Activated CD4-positive, alpha-beta memory T cell treated with anti-CD3 and anti-CD28 coated beads for 36 hours (primary cell): ENCODE measurements around the gene EPB41L1. TPM values are rescaled to one million over a fixed set of nuclear protein-coding genes. Genes with fewer than 3 reads are reported as not detected.

Source experiments
- CTCF ChIA-PET: fragments of 350-600 bp; sonication (Branson Sonifier 250); formaldehyde crosslinking; loops from one replicate; lab custom pipeline; 2021; ENCODE audit warnings: antibody characterized with exemption, inconsistent platforms; lab: Charles Lee
- POLR2A ChIA-PET: fragments of 350-600 bp; sonication (Branson Sonifier 250); formaldehyde crosslinking; loops from one replicate; lab custom pipeline; 2021; ENCODE audit warnings: antibody characterized with exemption; lab: Charles Lee
- DNase-seq: peaks from one replicate; pipeline ENCODE4 v3.0.0-alpha.2; 2020
- H3K27ac Mint-ChIP-seq: one replicate; pipeline ENCODE4 v1.8.0; 2021; ENCODE audit warnings: mixed read lengths
- H3K27me3 Mint-ChIP-seq: one replicate; pipeline ENCODE4 v1.8.0; 2021; ENCODE audit warnings: mixed read lengths
- H3K36me3 Mint-ChIP-seq: one replicate; pipeline ENCODE4 v1.8.0; 2021; ENCODE audit warnings: mixed read lengths
- H3K4me1 Mint-ChIP-seq: one replicate; pipeline ENCODE4 v1.8.0; 2021; ENCODE audit warnings: low read depth, mixed read lengths
- H3K4me3 Mint-ChIP-seq: one replicate; pipeline ENCODE4 v1.8.0; 2021; ENCODE audit warnings: mild to moderate bottlenecking, mixed read lengths
- H3K9me3 Mint-ChIP-seq: one replicate; pipeline ENCODE4 v1.8.0; 2021; ENCODE audit warnings: mixed read lengths
- intact Hi-C: fragments of 100-400 bp; cut with micrococcal nuclease; formaldehyde crosslinking; loops from one replicate; pipeline ENCODE4 v1.15.1; 2023
- total RNA-seq, 2 experiments: library from RNA; stranded (reverse); gene quantifications; one replicate each; pipeline ENCODE4 v1.2.3, GENCODE V29; 2021

EPB41L1 gene
- total RNA-seq: under 1 TPM; 0.36 to 0.88 TPM

DNA sequence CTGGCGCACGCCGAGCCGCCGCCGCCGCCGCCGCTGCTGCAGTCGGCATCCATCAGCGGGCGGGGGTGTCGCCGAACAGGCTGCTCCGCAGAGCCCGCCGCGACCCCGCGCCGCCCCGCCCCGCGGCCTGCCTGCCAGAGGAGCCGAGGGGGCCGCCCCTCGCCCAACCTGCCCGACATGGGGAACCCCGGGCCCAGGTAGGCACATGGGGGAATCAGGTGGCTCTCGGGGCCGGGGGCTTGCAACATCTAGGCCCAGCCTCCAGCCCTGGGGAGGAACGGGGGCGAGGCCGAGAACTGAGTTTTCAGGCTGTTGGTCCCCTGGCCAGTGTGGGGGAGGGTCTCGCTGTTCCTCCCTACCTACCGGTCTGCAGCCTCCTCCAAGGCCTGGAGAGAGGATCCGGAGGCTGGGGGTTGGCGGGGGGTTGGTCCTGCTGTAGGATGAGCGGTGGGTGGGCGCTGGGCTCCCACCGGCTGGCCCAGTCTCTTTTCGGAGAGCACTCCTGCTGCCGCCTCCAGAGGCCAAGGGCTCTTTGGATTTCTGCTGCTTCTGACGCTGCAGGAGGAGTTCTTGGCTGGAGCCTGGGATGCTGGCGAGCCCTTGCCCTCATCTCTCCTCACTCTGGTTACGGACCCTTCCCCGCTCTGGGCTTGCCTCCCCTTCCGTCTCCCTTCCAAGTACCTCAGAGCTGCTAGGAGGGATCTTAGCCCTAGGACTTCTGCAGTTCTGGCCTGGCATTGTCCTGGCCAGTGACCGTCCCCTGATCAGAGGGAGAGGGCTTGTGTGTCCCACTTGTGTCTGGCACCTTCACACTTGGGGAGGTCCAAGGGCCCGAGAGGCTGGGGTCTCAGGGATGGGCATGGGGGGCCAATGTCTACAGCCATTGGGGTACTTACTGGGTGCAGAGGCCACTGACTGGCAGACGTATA lies at the start of gene EPB41L1:
TSS of gene EPB41L1 (plus strand) at position 41 of the 929 bp plus-strand sequence. CDS start 19,038 bp downstream, outside the sequence.
- no peak for DNase-seq
- Mint-ChIP-seq H3K36me3 (no peaks in the 10 kb centered on the region), H3K4me3 (no peak within 1 kb of the TSS), H3K9me3 (no peaks in the 10 kb centered on the region), H3K4me1 (no peaks in the 10 kb centered on the region), H3K27me3 (peaks cover 20% of the 10 kb centered on the region), H3K27ac (no peak within 1 kb of the TSS)
- POLR2A ChIA-PET: no interaction called here
- intact Hi-C loops: no loop called here
- CTCF ChIA-PET: interaction anchor here (1.1 to 4.2 kb wide), 4 partner anchors 12 to 48 kb away, joined by 3 to 34 read pairs (median 15); no protein-coding TSS in a partner anchor

DNA sequence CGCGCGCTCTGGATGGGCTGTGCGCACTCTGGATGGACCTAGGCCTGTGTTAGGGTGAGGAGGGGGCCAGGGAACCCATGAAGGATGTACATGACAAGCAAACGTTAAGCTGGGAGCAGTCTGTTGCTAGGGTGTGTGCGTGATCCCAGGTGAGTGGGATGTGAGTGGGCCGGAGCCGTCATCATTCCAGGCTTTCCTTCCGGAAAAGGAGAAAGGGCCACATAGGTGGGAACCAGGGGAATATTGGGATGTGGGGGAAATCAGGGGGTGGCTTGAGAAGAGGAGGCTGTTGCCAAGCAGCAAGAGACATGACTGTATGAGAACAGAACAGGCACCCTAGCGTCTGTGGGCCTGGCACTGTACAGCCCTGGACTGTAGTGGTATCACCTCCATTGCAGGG lies 49.7 kb upstream of the EPB41L1 start:
- ChIA-PET POLR2A (no interaction called here), CTCF (no interaction called here)
- H3K36me3 Mint-ChIP-seq: no peaks in the 10 kb centered on the region
- H3K4me1 Mint-ChIP-seq: no peaks in the 10 kb centered on the region
- H3K9me3 Mint-ChIP-seq: no peaks in the 10 kb centered on the region
- no peak overlapping the region for H3K4me3 Mint-ChIP-seq
- no peaks in the 10 kb centered on the region for H3K27me3 Mint-ChIP-seq
- intact Hi-C loops: no loop called here
- no peak overlapping the region for H3K27ac Mint-ChIP-seq
- DNase-seq: no peak

DNA sequence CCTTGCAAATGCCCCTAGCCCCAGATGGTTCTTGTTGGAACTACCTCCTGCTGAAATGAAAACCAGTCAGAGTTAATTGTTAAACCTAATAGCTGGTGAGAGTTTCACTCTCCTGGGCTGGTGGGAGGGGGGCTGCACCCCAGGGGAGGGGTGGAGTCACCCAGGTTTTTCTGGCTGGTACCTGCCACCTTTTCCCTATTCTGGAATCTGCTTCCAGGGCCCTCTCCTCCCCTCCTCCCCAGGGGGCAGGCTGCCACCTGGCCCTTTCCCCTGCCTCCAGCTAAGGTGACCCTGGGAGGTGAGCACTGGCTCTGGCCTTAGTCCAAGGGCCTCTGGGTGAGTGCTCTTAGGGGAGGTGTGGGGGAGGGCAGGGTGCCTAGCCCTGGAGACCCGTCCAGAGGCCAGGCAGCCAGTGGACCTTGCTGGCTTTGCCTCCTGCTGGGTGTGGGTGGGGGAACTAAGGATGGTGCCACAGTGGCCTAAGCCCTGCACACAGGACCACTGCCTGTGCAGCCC lies 48.8 kb upstream of the EPB41L1 start:
- Mint-ChIP-seq H3K27ac (no peak overlapping the region), H3K36me3 (no peaks in the 10 kb centered on the region), H3K4me1 (no peaks in the 10 kb centered on the region), H3K4me3 (no peak overlapping the region), H3K27me3 (no peaks in the 10 kb centered on the region), H3K9me3 (no peaks in the 10 kb centered on the region)
- DNase-seq: no peak
- CTCF ChIA-PET: no interaction called here
- intact Hi-C loops: no loop called here
- POLR2A ChIA-PET: no interaction called here

DNA sequence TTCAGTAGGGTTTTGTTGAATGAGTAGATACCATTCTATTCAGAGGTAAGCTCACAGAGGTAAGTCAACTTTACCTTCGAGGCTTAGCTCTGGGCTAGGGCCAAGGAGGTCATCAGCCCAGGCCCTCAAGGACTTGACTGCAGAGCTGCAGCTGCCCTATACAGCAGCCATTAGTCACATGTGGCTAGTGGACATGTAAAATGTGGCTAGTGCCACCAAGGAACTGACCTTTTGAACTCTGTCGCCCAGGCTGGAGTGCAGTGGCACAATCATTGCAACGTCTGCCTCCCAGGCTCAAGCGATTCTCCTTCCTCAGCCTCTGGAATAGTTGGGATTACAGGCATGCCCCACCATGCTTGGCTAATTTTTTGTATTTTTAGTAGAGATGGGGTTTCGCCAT lies 47.9 kb upstream of the EPB41L1 start:
- Mint-ChIP-seq H3K9me3 (no peaks in the 10 kb centered on the region), H3K27ac (no peak overlapping the region), H3K4me1 (no peaks in the 10 kb centered on the region), H3K27me3 (no peaks in the 10 kb centered on the region), H3K36me3 (no peaks in the 10 kb centered on the region), H3K4me3 (no peak overlapping the region)
- no peak for DNase-seq
- intact Hi-C loops: no loop called here
- POLR2A ChIA-PET: no interaction called here
- CTCF ChIA-PET: no interaction called here

DNA sequence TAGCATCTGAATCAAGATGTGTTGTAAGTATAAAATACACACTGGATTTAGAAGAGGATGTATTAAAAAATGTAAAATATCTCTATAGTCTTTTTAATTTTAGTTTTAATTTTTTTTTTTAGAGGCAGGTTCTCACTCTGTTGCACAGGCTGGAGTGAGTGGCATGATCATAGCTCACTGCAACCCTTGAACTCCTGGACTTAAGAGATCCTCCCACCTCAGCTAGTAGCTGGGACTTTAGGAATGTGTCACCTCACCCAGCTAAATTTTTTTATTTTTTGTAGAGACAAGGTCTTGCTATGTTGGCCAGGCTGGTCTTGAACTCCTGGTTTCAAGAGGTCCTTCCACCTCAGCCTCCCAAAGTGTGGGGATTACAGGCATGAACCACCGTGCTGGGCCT lies 46.7 kb upstream of the EPB41L1 start:
- Mint-ChIP-seq H3K27me3 (no peaks in the 10 kb centered on the region), H3K9me3 (no peaks in the 10 kb centered on the region), H3K4me1 (no peaks in the 10 kb centered on the region), H3K36me3 (no peaks in the 10 kb centered on the region), H3K4me3 (no peak overlapping the region), H3K27ac (no peak overlapping the region)
- CTCF ChIA-PET: interaction anchor here (1.1 kb wide), 1 partner anchor 48 kb away, joined by 4 read pairs; no protein-coding TSS in a partner anchor
- intact Hi-C loops: no loop called here
- no peak for DNase-seq
- POLR2A ChIA-PET: no interaction called here

DNA sequence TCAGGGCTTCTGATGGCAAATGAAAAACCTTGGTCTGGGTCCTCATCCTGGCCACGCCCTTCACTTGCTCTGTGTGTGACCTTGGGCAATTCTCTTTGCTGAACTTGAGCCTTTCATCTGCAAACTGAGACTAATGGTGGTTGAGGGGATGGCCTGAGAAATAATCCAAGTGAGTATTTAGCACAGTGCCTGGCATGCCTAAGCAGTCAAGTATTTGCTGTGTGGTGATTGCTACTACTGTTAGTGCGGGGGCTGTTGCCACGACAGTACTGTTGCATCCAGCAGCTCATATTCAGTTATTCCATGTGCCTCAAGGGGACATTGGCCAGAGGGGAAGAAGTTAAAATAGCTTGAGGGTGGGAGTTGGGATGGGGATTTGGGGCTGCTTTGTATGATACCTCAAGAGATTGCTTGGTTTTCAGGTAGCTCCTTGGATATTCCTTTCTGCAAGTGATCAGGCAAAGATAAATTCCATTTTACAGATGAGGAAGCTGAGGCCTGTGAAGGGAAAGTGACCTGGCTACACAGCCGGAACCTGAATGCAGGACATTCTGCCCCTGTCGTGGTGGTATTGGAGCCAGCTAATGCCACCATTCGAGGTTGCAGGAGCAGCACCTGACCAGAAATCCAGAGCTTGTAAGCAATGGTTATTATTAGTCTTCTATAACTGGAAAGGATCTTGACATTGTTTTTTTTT lies 45.1 kb upstream of the EPB41L1 start:
- no peak for DNase-seq
- ChIA-PET POLR2A (interaction anchor here (0.6 kb wide), 1 partner anchor 23 kb away, joined by 5 read pairs; no protein-coding TSS in a partner anchor), CTCF (interaction anchor here (1.2 kb wide), 1 partner anchor 116 kb away, joined by 4 read pairs; no protein-coding TSS in a partner anchor)

DNA sequence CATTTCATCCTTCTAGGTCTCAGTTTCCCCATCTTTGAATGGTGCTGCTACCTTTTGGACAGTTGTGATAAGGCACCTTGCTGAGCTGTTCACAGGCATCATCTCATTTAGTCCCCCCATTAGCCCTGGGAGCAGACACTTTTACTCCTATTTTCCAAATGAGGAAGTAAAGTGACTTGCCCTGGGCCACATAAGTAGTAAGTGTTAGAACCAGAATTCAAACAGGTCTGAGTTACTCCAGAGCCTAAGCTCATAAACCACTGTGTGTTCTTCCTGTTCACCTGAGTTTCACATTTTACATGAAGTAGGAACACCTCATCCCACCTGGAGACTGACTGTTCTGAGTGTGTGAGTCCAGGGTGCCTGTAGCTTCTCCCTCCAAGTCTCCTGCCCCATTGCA lies 43.5 kb upstream of the EPB41L1 start:
- Mint-ChIP-seq H3K9me3 (no peaks in the 10 kb centered on the region), H3K27me3 (peaks cover 2% of the 10 kb centered on the region), H3K27ac (no peak overlapping the region), H3K36me3 (no peaks in the 10 kb centered on the region), H3K4me3 (no peak overlapping the region), H3K4me1 (no peaks in the 10 kb centered on the region)
- DNase-seq: no peak
- ChIA-PET CTCF (no interaction called here), POLR2A (no interaction called here)
- intact Hi-C loops: no loop called here

More for the DNA sequence above, 45.1 kb upstream of the EPB41L1 start:
- intact Hi-C loops: no loop called here
- Mint-ChIP-seq H3K9me3 (no peaks in the 10 kb centered on the region), H3K4me3 (no peak overlapping the region), H3K27ac (no peak overlapping the region), H3K4me1 (no peaks in the 10 kb centered on the region), H3K36me3 (no peaks in the 10 kb centered on the region), H3K27me3 (no peaks in the 10 kb centered on the region)

DNA sequence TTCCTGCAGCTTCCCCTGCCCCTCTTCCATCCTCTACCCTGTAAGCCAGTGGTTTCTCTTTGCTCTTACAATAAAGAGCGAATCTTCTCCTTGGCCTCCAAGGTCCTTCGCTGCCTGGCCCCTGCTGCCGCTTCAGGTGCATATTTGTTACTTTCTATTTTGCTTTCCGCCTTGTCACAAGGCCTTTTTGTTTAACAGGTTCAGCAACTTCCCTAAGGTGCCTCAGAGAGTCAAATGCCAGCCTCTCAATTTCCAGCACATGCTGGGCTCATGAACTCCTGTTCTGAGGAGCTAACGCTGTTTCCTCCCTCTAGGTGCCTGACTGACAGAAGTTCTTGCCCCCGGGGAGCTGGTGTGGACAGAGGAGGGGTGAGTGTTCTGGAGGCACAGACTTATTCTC lies 42.4 kb upstream of the EPB41L1 start:
- H3K4me3 Mint-ChIP-seq: no peak overlapping the region
- intact Hi-C loops: no loop called here
- DNase-seq: no peak
- no peaks in the 10 kb centered on the region for H3K36me3 Mint-ChIP-seq
- H3K27me3 Mint-ChIP-seq: peaks cover 2% of the 10 kb centered on the region
- ChIA-PET CTCF (no interaction called here), POLR2A (no interaction called here)
- H3K4me1 Mint-ChIP-seq: no peaks in the 10 kb centered on the region
- H3K9me3 Mint-ChIP-seq: no peaks in the 10 kb centered on the region
- no peak overlapping the region for H3K27ac Mint-ChIP-seq

DNA sequence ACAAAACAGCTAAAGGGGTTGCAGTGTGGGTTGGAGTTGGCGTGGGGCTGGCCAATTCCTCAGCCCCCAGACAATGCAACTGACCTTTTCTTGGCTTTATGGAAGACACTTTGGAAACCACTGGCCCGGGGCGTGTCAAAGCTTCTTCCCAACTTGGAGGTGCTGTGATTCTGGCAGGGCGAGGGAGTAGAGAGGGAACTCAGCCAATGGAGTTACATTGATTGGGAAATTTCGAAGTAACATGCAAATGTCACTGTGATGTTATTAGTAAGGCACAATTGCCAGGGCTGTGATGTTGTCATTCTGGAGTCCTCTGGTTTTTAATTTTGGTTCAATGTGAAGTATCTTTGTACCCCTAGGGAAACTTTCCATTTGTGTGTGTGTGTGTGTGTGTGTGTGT lies 41.5 kb upstream of the EPB41L1 start:
- POLR2A ChIA-PET: no interaction called here
- no peaks in the 10 kb centered on the region for H3K9me3 Mint-ChIP-seq
- no peaks in the 10 kb centered on the region for H3K36me3 Mint-ChIP-seq
- no peaks in the 10 kb centered on the region for H3K4me1 Mint-ChIP-seq
- CTCF ChIA-PET: no interaction called here
- intact Hi-C loops: no loop called here
- H3K27me3 Mint-ChIP-seq: peaks cover 2% of the 10 kb centered on the region
- H3K4me3 Mint-ChIP-seq: no peak overlapping the region
- H3K27ac Mint-ChIP-seq: no peak overlapping the region
- no peak for DNase-seq

DNA sequence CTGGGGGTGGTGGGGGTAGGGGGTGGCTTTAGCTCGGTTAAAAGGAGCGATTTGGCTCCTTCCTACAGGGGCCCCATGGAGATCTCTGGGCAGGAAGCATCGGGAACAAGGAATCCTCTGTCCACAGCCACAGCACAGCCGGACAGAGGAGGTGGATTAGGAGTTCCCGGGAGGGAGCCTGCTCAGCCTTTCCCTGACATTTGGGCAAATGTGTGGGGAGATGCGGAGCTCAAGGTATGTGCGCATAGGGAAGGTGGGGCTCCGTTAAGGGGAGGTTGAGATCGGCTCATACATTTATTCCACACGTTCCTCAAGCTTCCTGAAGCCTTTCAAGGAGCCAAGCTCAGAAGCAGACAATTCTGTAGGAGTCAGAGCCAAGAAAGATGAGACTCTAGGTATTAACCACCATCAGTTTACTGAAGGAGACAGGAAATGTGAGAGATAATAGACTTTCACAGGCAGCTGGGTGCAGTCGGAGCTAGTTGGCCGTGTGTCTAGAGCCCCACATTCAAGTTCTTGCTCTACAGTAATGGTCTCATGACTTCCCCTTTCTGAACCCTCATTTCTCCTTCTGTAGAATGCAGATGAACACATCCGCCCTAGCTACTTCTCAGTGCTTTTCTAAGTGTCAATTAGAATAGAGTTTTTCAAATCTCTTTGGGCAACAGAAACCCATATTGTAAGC lies 40.8 kb upstream of the EPB41L1 start:
- H3K36me3 Mint-ChIP-seq: no peaks in the 10 kb centered on the region
- H3K27me3 Mint-ChIP-seq: peaks cover 2% of the 10 kb centered on the region
- CTCF ChIA-PET: interaction anchor here (1.2 kb wide), 1 partner anchor 121 kb away, joined by 4 read pairs; no protein-coding TSS in a partner anchor
- intact Hi-C loops: no loop called here
- no peaks in the 10 kb centered on the region for H3K9me3 Mint-ChIP-seq
- no peak overlapping the region for H3K27ac Mint-ChIP-seq
- H3K4me3 Mint-ChIP-seq: no peak overlapping the region
- no peaks in the 10 kb centered on the region for H3K4me1 Mint-ChIP-seq
- POLR2A ChIA-PET: interaction anchor here (0.6 kb wide), 1 partner anchor 17 kb away, joined by 4 read pairs; no protein-coding TSS in a partner anchor
- DNase-seq: no peak

DNA sequence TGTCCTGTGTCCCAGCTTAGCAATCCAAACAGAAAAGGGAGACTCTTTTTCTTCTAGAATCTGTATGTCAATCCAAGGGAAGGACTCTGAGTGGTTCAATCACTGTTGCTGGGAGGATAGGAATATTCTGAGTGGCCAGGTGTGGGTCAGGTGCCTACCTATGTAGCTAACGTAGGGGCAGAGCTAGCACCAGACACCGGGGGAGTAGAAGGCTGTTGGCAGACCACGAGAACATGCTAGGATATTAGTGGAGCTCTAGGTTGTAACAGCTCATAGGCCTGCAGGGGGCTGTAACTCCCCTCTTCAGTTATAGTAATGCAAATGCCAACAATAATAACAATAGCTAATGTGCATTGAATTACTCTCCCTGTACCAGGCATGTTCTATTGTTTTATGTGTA lies 39.8 kb upstream of the EPB41L1 start:
- DNase-seq: no peak
- Mint-ChIP-seq H3K27me3 (peaks cover 3% of the 10 kb centered on the region), H3K27ac (no peak overlapping the region), H3K4me1 (no peaks in the 10 kb centered on the region), H3K4me3 (no peak overlapping the region), H3K9me3 (no peaks in the 10 kb centered on the region), H3K36me3 (no peaks in the 10 kb centered on the region)
- ChIA-PET POLR2A (interaction anchor here (0.6 kb wide), 1 partner anchor 16 kb away, joined by 4 read pairs; no protein-coding TSS in a partner anchor), CTCF (interaction anchor here (0.5 to 1.2 kb wide), 3 partner anchors 33 to 122 kb away, joined by 3 to 4 read pairs (median 3); no protein-coding TSS in a partner anchor)
- intact Hi-C loops: no loop called here
